DOHH2 (cell line): ENCODE measurements around the gene PPP2R2B.
"Not testable (repeated sequence)": the region's sequence is repeated elsewhere in the genome, so short reads cannot be mapped to it uniquely, and the experiment has no call there.

Experiments used
- H3F3A ChIP-seq: fragments of 200-600 bp; sonication (generic), shearing (Covaris generic); 2 replicates; pipeline ENCODE4 v1.6.0; 2016; ENCODE audit warnings: antibody characterized with exemption, mild to moderate bottlenecking; ENCODE audit not compliant: control insufficient read depth, insufficient read depth
- H3K27ac ChIP-seq: fragments of 200-600 bp; sonication (generic); 2 replicates; pipeline ENCODE4 v1.5.1; 2014; ENCODE audit warnings: low read depth, mild to moderate bottlenecking, low read length, moderate library complexity
- H3K27me3 ChIP-seq: fragments of 200-600 bp; sonication (generic); 2 replicates; pipeline ENCODE4 v1.6.1; 2014; ENCODE audit warnings: mild to moderate bottlenecking, low read length, mixed read lengths; ENCODE audit not compliant: control insufficient read depth
- H3K36me3 ChIP-seq: fragments of 200-600 bp; sonication (generic); 2 replicates; pipeline ENCODE4 v1.6.1; 2014; ENCODE audit warnings: mild to moderate bottlenecking, low read length, moderate library complexity, mixed read lengths; ENCODE audit not compliant: control insufficient read depth
- H3K4me1 ChIP-seq: fragments of 200-600 bp; sonication (generic); 2 replicates; pipeline ENCODE4 v1.6.1; 2014; ENCODE audit warnings: mild to moderate bottlenecking, low read length, mixed read lengths; ENCODE audit not compliant: control insufficient read depth
- H3K4me2 ChIP-seq: fragments of 200-600 bp; sonication (generic); 2 replicates; pipeline ENCODE4 v1.6.0; 2014; ENCODE audit warnings: mild to moderate bottlenecking, low read length, moderate library complexity
- H3K4me3 ChIP-seq: fragments of 200-600 bp; sonication (generic); 2 replicates; pipeline ENCODE4 v1.5.1; 2014; ENCODE audit warnings: mild to moderate bottlenecking, low read length, mixed read lengths
- H3K79me2 ChIP-seq: fragments of 200-600 bp; sonication (generic); 2 replicates; pipeline ENCODE4 v1.6.1; 2014; ENCODE audit warnings: mild to moderate bottlenecking, low read length, mixed read lengths; ENCODE audit not compliant: control insufficient read depth
- H3K9me2 ChIP-seq: fragments of 200-600 bp; sonication (generic); replicated peaks from 2 replicates; pipeline ENCODE4 v1.6.1; 2014; ENCODE audit warnings: mild to moderate bottlenecking, low read length, mixed read lengths; ENCODE audit not compliant: control insufficient read depth
- H3K9me3 ChIP-seq: fragments of 200-600 bp; sonication (generic); 2 replicates; pipeline ENCODE4 v1.6.1; 2014; ENCODE audit warnings: antibody characterized with exemption, low read length, mixed read lengths; ENCODE audit not compliant: control insufficient read depth, insufficient read depth
- H4K20me1 ChIP-seq: fragments of 200-600 bp; sonication (generic); 2 replicates; pipeline ENCODE4 v1.6.0; 2014; ENCODE audit warnings: low read depth, mild to moderate bottlenecking, antibody characterized with exemption, low read length, moderate library complexity; ENCODE audit not compliant: control insufficient read depth, insufficient read depth
- EZH2phosphoT487 ChIP-seq: fragments of 200-600 bp; sonication (generic); IDR thresholded peaks from 2 replicates; pipeline ENCODE4 v1.6.1; 2017; ENCODE audit warnings: borderline replicate concordance, mild to moderate bottlenecking, antibody characterized with exemption, low read length, moderate library complexity, mixed read lengths
- TF ChIP-seq, protein P1 (sequence below): fragments of 200-600 bp; sonication (generic); IDR thresholded peaks from one replicate; pipeline ENCODE4 v1.5.1; 2014; ENCODE audit warnings: antibody characterized with exemption, mild to moderate bottlenecking, low read depth, low read length; ENCODE audit not compliant: poor library complexity, severe bottlenecking

Gene PPP2R2B

DNA sequence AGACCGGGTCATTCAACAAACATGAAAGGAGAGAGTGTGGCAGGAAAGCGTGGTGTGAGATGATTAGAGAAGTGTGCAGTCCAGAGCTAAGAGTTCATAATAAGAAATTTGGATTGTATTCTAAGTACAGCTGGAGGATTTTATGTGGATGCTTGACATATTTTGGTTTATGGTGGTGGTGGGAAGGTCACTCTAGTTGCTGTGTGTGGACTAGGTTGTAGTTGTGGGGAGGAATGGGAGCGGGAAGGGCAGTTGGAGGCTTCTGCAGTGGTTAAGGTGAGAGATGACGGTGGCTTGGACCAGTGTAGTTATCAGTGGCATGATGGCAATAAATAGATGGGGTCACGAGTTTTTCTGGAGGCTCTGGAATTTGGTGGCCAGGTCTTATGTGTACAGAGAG is 316.8 kb downstream of the PPP2R2B start:
- H3K79me2 ChIP-seq, result no peaks in the 10 kb centered on the region
- no peaks in the 10 kb centered on the region for H3K4me1 ChIP-seq
- no peaks in the 10 kb centered on the region for H4K20me1 ChIP-seq
- TF ChIP-seq, protein P1, sequence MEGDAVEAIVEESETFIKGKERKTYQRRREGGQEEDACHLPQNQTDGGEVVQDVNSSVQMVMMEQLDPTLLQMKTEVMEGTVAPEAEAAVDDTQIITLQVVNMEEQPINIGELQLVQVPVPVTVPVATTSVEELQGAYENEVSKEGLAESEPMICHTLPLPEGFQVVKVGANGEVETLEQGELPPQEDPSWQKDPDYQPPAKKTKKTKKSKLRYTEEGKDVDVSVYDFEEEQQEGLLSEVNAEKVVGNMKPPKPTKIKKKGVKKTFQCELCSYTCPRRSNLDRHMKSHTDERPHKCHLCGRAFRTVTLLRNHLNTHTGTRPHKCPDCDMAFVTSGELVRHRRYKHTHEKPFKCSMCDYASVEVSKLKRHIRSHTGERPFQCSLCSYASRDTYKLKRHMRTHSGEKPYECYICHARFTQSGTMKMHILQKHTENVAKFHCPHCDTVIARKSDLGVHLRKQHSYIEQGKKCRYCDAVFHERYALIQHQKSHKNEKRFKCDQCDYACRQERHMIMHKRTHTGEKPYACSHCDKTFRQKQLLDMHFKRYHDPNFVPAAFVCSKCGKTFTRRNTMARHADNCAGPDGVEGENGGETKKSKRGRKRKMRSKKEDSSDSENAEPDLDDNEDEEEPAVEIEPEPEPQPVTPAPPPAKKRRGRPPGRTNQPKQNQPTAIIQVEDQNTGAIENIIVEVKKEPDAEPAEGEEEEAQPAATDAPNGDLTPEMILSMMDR, result no peak
- no peak for TF ChIP-seq EZH2phosphoT487
- H3K36me3 ChIP-seq, result no peaks in the 10 kb centered on the region
- no peak overlapping the region for H3K4me2 ChIP-seq
- H3K27ac ChIP-seq, result no peak overlapping the region
- H3K9me3 ChIP-seq, result no peaks in the 10 kb centered on the region
- no peaks in the 10 kb centered on the region for H3F3A ChIP-seq
- H3K9me2 ChIP-seq, result no peaks in the 10 kb centered on the region
- H3K4me3 ChIP-seq, result no peak overlapping the region
- H3K27me3 ChIP-seq, result no peaks in the 10 kb centered on the region

DNA sequence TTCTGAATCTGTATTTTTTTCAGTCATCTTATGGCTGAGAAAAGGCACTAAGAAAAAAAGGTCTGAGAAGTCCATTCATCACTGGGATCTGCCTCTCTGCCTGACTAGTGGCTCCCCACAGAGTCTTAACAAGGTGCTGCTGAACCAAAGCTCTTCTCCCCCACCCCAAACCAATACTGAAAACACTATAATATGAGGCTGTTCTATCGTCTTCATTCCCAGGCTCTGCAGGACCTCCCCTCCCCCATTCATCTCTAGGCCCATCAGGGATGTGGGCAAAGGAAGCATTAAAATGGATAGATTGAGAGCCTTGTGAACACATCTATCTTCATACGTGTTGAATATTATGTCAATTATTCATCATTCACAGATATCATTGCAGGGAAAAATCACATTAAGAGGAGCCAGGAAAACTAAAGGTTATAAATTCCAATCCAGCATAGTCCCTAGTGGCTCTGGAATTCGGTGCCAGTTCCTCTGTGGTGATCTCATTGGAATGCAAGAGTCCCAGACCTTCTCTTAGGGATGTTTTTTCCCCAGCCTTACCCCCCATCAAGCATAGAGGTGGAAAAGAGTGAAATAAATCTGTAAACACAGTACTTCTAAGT is 318.2 kb downstream of the PPP2R2B start:
- no peak overlapping the region for H3K4me3 ChIP-seq
- H3K9me2 ChIP-seq, result no peaks in the 10 kb centered on the region
- H4K20me1 ChIP-seq, result no peaks in the 10 kb centered on the region
- H3K27me3 ChIP-seq, result no peaks in the 10 kb centered on the region
- TF ChIP-seq, protein P1, result no peak
- no peak for TF ChIP-seq EZH2phosphoT487
- H3K36me3 ChIP-seq, result no peaks in the 10 kb centered on the region
- H3K27ac ChIP-seq, result no peak overlapping the region
- no peak overlapping the region for H3K4me2 ChIP-seq
- H3K79me2 ChIP-seq, result no peaks in the 10 kb centered on the region
- no peaks in the 10 kb centered on the region for H3F3A ChIP-seq
- no peaks in the 10 kb centered on the region for H3K9me3 ChIP-seq
- H3K4me1 ChIP-seq, result no peaks in the 10 kb centered on the region

DNA sequence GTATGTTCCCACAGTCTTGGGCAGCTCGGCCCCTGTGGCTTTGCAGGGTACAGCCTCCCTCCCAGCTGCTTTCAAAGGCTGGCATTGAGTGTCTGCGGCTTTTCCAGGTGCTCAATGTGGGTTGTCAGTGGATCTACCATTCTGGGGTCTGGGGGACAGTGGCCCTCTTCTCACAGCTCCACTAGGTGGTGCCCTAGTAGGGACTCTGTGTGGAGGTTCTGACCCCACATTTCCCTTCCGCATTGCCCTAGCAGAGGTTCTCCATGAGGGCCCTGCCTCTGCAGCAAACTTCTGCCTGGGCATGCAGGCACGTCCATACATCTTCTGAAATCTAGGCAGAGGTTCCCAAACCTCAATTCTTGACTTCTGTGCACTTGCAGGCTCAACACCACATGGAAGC is 321.7 kb downstream of the PPP2R2B start:
- H4K20me1 ChIP-seq, H3K4me1 ChIP-seq, H3K36me3 ChIP-seq, H3K4me3 ChIP-seq, H3K9me3 ChIP-seq, H3F3A ChIP-seq, H3K9me2 ChIP-seq, H3K27me3 ChIP-seq, H3K79me2 ChIP-seq, H3K4me2 ChIP-seq, H3K27ac ChIP-seq: not testable (repeated sequence)
- TF ChIP-seq, protein P1, result peak; percentile 27

DNA sequence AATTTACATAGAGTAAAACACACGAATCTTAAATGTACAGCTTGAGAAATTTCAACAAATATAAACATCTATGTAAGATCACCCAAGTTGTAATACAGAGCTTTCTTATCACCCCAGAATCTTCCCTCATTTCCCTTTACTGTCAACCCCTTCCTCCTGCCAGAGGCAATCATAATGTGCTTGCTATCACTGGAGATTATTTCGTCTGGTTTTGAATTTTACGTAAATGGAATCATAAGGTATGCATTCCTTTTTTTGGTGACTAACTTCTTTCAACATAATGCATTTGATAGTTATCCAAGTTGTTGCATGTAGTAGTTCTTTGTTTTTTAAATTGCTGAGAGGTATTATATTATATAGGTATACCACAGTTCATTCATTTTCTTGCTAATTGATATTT is 325.1 kb downstream of the PPP2R2B start:
- H3K4me2 ChIP-seq, result no peak overlapping the region
- TF ChIP-seq, protein P1, result no peak
- TF ChIP-seq EZH2phosphoT487, result no peak
- H3K36me3 ChIP-seq, result no peaks in the 10 kb centered on the region

More for the DNA sequence above, 325.1 kb downstream of the PPP2R2B start:
- H3K79me2 ChIP-seq, result no peaks in the 10 kb centered on the region
- no peaks in the 10 kb centered on the region for H4K20me1 ChIP-seq
- H3K9me3 ChIP-seq, result no peaks in the 10 kb centered on the region
- no peak overlapping the region for H3K4me3 ChIP-seq
- H3K9me2 ChIP-seq, result no peaks in the 10 kb centered on the region
- no peak overlapping the region for H3K27ac ChIP-seq
- H3K4me1 ChIP-seq, result no peaks in the 10 kb centered on the region
- H3K27me3 ChIP-seq, result peaks cover 14% of the 10 kb centered on the region
- H3F3A ChIP-seq, result no peaks in the 10 kb centered on the region
